Activated CD4-positive, alpha-beta T cell treated with anti-CD3 and anti-CD28 coated beads for 24 hours (primary cell): Measurements from ENCODE around the gene MRPL18.
"Not testable (repeated sequence)": the region's sequence is repeated elsewhere in the genome, so short reads cannot be mapped to it uniquely, and the experiment has no call there.

Experiments used
- DNase-seq, 2 donors: peaks; one replicate each; pipeline ENCODE4 v3.0.0-alpha.2; 2020; ENCODE audit warnings: low read depth in 2 of 2

The MRPL18 gene

DNA sequence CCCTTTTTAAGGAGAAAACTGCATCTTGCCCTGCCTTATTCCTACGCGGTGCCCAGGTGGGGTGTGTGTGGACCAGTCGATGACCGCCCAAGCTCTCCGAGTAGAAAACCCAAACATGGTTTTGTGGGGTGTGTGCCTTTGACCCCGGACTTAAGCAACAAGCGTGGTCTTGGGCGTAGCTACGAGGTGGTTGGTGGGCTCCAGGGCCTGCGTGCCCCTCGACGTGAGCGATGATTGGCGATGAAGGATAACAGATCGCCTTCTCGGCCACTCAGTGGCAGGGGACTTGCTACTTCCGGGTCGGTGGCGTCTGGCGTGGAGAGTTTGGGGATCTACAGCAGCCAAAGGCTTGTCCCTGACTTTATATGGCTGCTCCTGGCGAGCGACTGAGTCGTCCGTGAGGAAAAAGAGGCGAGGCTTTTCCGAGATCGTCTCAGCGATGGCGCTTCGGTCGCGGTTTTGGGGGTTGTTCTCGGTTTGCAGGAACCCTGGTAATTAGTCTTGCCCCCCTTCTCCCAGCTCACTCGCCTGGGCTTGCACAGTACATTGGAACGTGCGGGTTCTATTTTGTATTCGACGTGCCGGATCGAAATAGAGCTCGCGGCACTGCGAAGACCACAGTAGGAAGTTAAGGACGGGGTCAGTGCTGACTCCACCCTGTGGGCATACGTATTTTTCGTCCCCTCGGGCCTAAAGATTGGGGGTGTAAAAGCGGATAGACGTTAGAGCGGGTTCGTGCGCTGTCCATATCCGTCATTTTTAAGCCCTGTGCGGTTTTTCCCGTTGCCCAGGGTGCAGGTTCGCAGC, at the start of gene MRPL18:
Gene MRPL18, plus strand, starts transcription at position 319 of the 807 bp plus-strand sequence. Its CDS starts 121 bp downstream, at position 440.
- peak; percentile 78 to 79 for DNase-seq

GRCh38 chr6:159742165-159742564, 48.1 kb upstream of the MRPL18 start:
- DNase-seq = no peak

DNA sequence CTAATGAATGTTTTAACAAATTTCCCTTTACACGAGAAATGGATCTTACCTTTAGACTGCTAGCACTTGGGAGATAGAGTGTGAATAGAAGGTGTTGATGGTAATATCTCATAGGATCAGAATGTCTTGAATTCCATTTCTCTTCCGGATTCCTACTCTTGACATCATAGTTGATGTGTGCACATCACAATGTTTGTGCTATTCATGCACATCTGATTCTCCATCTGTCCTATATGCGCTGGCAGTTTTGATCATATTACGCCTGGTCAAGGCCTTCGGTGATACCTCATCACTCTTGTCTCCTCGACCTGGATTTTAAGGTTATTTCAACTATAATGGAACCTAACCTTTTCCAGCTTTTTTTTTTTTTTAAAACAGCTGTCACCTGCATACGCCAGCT, 45.2 kb upstream of the MRPL18 start:
- DNase-seq = no peak

GRCh38 chr6:159746759-159747158, 43.5 kb upstream of the MRPL18 start:
- no peak for DNase-seq

DNA sequence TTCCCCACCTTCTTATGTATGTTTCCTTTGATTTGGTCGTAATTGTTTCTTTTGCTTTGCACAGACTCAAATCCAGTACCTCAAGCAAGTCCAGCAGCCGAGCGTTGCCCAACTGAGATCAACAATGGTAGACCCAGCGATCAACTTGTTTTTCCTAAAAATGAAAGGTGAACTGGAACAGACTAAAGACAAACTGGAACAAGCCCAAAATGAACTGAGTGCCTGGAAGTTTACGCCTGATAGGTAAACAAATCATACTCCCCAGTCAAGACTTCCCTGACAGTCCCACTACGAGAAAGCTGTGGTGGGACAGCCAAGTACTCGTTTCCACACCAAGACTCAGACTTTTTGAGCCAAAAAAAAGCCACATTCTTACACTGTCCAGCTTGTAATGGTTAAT, 42.1 kb upstream of the MRPL18 start:
- not testable (repeated sequence) for DNase-seq

GRCh38 chr6:159751448-159751847, 38.8 kb upstream of the MRPL18 start:
- no peak for DNase-seq

GRCh38 chr6:159753081-159753872, 37.0 kb upstream of the MRPL18 start:
- no peak for DNase-seq

GRCh38 chr6:159754401-159754800, 35.9 kb upstream of the MRPL18 start:
- no peak for DNase-seq

GRCh38 chr6:159754959-159755914, 35.0 kb upstream of the MRPL18 start:
- DNase-seq = no peak

- no peak for DNase-seq
These were observed 33.8 kb upstream of the MRPL18 start for GRCh38 chr6:159756508-159756907.

DNA sequence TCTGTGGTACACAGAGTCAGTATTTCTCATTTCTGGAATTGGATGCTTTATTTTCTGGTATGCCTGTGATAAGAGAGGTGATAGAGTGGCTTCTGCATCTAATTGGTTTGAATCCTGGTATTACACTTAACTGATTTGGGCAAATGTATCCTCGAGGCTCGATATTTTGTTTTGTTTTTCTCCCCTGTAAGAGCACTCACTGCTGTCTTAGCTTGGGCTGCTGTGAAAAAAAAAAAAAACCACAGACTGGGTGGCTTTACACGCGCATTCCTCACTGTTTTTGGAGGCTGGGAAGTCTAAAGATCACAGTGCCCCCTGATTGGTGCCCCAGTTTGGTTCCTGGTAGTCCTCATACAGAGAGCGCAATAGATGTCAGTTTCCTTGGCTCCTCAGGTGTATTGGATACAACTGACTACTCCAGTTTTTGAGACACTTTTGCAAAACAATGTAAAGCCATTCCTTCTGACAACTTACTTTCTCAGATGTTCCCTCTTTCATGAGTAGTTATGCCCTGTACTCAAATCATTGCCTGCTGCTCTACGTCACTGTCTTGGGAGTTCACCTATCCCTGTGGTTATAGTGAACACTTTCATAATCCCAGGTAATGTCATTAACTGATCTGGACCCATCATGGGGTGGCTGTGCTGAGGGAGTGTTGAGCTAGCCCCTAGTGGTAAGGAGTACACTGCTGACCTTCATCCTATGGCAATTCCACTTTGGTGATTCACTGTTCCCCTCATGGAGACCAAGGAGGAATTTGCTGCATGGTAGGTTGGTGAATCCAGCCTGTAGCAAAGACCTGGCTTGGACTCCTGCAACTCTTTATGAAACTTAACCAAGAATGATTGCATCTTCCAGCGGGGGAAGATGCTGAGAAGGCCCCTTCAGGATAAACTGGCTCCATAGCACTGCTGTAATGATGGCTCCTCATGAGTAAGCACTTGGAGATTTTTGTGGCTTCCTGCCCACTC, 32.0 kb upstream of the MRPL18 start:
- no peak for DNase-seq

- no peak for DNase-seq
These were observed 30.6 kb upstream of the MRPL18 start for GRCh38 chr6:159759645-159760044.

- DNase-seq = no peak
These were observed 29.6 kb upstream of the MRPL18 start for GRCh38 chr6:159760602-159761057.

DNA sequence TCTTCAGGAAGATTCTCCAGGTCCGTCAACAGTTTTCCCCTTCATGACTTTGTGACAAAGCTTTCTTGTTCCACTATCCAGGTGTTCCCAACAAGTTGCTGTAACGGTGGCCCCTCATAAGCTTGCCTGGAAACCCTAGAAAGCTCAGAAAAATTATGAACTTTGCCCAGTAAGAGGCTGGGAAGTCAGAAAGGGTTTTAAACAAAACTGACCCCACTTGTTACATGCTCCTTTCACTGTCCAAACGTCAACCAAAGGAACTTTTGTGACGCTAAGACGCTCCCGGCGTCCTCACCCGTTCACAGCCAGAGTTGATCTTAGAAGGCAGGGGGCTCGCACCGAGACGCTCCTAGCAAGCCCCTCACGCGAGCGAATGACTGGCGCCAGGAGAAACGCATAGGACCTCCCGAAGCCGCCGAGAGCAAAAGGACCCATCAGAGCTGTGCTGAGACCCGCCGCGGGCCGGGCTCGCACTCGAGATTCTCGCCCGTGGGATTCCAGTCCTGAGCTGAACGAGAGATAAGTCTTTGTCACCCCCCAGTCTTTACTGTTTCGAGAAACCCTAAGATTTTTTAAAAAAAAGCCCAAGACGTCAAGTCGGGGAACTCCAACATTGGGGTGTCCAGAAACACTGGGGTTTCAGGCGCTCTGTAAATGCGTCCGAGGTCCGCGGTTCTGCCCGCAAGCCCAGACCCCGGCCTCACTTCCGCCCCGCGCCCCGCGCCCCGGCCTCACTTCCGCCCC, 29.0 kb upstream of the MRPL18 start:
- DNase-seq = no peak

DNA sequence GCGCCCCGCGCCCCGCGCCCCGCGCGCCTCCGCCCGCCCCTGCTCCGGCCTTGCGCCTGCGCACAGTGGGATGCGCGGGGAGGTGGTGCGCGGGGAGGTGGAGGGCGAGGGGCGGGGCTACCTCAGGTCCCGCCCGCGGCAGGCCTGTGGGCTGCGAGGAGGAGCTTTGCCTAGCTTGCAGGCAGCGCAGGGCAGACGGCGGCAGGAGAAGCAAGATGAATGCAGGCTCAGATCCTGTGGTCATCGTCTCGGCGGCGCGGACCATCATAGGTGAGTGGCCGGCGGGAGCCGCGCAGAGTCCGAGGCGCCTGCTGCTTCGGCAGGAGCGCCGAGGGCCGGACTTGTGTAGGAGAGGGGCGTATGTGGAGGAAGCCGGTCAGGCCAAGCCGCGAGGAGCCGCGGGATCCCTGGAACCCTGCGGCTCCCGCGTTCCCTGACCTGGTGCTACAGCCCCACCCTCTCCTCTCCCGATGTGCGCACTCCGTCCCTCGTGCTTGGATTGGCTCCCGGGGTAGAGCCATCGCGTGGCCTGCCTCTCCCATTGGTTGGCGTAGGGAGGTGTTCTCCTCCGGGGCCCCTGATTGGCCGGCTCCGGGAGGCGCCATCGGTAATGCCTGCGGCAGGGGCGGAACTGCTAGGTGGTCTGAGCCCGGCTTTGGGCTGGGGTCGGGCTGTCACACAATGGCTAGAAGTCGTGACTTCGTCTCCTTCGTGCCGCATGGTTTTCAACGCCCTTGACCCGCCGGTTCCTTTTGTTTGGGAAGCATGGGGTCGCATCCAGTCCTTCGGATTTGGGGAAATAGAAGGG, 28.2 kb upstream of the MRPL18 start, which contains the start of gene ACAT2:
Gene ACAT2, plus strand, starts transcription at position 173 of the 808 bp plus-strand sequence. Its CDS starts 43 bp downstream, at position 216.
- peak; percentile 84 to 85 for DNase-seq

DNA sequence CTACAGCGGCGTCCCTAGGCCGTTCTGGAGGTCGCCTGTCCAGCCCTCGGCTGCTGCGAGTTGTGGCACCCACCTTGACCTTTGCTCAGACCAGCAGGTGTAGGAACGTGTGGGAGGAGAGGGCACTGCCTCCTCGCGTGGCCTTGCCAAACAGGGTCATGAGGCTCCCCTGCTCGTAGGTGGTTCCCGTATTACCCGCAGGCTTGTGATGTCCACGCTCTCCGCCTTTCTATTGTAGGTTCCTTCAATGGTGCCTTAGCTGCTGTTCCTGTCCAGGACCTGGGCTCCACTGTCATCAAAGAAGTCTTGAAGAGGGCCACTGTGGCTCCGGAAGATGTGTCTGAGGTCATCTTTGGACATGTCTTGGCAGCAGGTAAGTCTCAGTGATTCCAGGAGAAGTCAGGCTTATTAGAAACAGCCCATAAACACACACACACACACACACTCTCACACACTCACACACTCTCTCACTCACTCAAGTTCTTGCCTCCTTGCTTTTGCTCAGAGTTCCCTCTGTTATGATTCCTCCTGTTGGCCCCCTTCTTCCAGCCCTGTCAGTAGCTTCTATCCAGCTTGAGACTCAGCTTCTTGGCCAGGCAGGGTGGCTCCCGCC, 27.5 kb upstream of the MRPL18 start:
- no peak for DNase-seq

GRCh38 chr6:159766906-159767305, 23.4 kb upstream of the MRPL18 start:
- no peak for DNase-seq

DNA sequence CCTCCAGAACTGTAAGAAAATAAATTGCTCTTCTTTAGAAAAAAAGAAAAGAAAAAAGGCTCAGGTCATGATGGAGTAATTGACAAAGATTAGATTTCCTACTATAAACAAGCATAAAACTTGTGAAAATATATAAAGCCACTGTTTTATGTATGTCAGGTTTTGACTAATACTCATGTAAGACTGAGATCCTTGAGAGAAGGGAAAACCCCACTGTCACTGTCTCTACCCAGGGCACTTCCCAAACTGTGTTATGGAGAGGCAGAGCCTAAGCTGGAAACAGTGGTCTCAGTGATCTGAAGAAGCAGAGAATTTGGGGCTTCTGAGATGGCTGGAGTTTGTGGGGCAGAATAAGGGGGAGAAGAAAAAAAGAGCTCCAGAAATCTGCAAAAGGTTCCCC, 20.8 kb upstream of the MRPL18 start:
- DNase-seq = no peak
